ENCODE measurements around the gene PRADC1.

DNA sequence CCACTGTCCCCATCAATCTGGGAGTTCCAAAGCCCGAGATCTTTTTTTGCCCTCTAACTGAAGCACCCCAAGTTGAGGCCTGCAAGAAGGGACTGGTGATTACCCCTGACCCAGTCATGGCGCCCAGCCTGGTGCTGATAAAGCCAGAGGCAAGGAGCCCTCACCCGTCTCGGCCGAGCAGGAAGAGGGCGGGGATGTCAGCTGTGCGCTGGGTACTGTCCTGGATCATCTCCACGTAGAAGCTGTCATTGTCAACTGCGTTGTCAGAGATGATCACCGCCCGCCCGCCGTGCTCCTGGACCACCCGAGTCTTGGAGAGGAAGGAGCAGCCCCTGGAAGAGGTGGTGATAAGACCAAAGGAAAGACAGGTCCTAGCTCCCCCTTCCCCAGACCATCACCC is 4.4 kb downstream of the PRADC1 start:
- no peak for TF ChIP-seq ZNF408 (CRISPR knock-in tag; IDR thresholded peaks at IDR 0.05; ENCODE audit: low read depth)
- no peak for TF ChIP-seq CHD2 (IDR thresholded peaks at IDR 0.05; ENCODE audit: low read depth, low read length)
- TF ChIP-seq, protein P1, sequence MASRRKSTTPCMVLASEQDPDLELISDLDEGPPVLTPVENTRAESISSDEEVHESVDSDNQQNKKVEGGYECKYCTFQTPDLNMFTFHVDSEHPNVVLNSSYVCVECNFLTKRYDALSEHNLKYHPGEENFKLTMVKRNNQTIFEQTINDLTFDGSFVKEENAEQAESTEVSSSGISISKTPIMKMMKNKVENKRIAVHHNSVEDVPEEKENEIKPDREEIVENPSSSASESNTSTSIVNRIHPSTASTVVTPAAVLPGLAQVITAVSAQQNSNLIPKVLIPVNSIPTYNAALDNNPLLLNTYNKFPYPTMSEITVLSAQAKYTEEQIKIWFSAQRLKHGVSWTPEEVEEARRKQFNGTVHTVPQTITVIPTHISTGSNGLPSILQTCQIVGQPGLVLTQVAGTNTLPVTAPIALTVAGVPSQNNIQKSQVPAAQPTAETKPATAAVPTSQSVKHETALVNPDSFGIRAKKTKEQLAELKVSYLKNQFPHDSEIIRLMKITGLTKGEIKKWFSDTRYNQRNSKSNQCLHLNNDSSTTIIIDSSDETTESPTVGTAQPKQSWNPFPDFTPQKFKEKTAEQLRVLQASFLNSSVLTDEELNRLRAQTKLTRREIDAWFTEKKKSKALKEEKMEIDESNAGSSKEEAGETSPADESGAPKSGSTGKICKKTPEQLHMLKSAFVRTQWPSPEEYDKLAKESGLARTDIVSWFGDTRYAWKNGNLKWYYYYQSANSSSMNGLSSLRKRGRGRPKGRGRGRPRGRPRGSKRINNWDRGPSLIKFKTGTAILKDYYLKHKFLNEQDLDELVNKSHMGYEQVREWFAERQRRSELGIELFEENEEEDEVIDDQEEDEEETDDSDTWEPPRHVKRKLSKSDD (conservative IDR thresholded peaks at IDR 0.05; ENCODE audit: low read length) = no peak
- no peak for TF ChIP-seq ZNF41 (CRISPR knock-in tag; conservative IDR thresholded peaks at IDR 0.05)
- TF ChIP-seq, protein P2, sequence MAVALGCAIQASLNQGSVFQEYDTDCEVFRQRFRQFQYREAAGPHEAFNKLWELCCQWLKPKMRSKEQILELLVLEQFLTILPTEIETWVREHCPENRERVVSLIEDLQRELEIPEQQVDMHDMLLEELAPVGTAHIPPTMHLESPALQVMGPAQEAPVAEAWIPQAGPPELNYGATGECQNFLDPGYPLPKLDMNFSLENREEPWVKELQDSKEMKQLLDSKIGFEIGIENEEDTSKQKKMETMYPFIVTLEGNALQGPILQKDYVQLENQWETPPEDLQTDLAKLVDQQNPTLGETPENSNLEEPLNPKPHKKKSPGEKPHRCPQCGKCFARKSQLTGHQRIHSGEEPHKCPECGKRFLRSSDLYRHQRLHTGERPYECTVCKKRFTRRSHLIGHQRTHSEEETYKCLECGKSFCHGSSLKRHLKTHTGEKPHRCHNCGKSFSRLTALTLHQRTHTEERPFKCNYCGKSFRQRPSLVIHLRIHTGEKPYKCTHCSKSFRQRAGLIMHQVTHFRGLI (CRISPR knock-in tag; IDR thresholded peaks at IDR 0.05) = no peak
- TF ChIP-seq STAG1 (CRISPR knock-in tag; IDR thresholded peaks at IDR 0.05; ENCODE audit: borderline replicate concordance) = no peak
- no peak for TF ChIP-seq FOXP1 (CRISPR knock-in tag; IDR thresholded peaks at IDR 0.05)

Data from K562 (cell line).